AG04450 (cell line): ENCODE results near the gene MATN4. TPM values are rescaled to one million over a fixed set of nuclear protein-coding genes. Genes with fewer than 3 reads are reported as not detected.

Experiments
- CTCF ChIA-PET: fragments of 300-600, 350-600 bp; formaldehyde crosslinking; extraction: SDS; loops from one replicate; lab custom pipeline; 2022; ENCODE audit warnings: antibody characterized with exemption, inconsistent platforms; lab: Charles Lee
- POLR2A ChIA-PET: fragments of 350-600 bp; formaldehyde crosslinking; extraction: SDS; loops from one replicate; lab custom pipeline; 2021; ENCODE audit warnings: antibody characterized with exemption, inconsistent platforms; lab: Yijun Ruan, JAX
- DNase-seq: peaks from one replicate; pipeline ENCODE4 v3.0.0-alpha.2; 2011; ENCODE audit warnings: low read depth, low spot score
- H3K27ac ChIP-seq: one replicate; pipeline ENCODE4 v1.5.1; 2012; ENCODE audit warnings: low read depth, low read length, control low read depth
- H3K27me3 ChIP-seq: one replicate; pipeline ENCODE4 v1.6.0; 2012; ENCODE audit warnings: low read length; ENCODE audit not compliant: control insufficient read depth, insufficient read depth
- H3K4me3 ChIP-seq: 2 replicates; pipeline ENCODE4 v1.5.1; 2011; ENCODE audit warnings: mild to moderate bottlenecking, low read depth, low read length, control low read depth
- H3K9me3 ChIP-seq: 2 replicates; pipeline ENCODE4 v1.5.1; 2012; ENCODE audit warnings: low read length; ENCODE audit not compliant: control insufficient read depth, insufficient read depth
- polyA plus RNA-seq: library from polyadenylated mRNA; depleted of rRNA; stranded (reverse); fragments of >200 nt; gene quantifications from 2 replicates; pipeline ENCODE4 v1.2.3, GENCODE V29; 2011
- TF ChIP-seq, protein P1 (sequence below): IDR thresholded peaks from 2 replicates; pipeline ENCODE4 v1.5.1; 2011; ENCODE audit warnings: low read depth, low read length, control low read depth, inconsistent platforms

Gene MATN4
- polyA plus RNA-seq, 1 experiment = not detected

DNA sequence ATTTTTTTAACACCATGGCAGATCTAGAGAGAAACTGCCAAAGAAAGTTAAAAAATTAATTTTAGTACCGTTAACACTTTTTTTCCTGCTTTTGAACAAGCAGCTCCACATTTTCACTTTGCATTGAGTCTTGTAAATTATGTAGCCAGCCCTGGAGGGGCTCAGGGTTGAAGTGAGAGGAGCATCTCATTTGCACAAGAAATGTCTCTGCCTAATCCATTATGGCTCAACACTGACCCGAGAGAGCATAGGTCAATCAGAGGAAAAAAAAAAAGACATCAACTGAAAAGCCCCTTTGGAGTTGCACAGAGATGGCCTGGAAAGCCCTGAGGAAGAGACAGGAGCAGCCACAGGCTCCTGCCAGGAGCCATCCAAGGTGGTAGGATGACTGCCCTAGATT, 49.4 kb downstream of the MATN4 start:
- H3K4me3 ChIP-seq = no peak overlapping the region
- CTCF ChIA-PET = no interaction called here
- no peaks in the 10 kb centered on the region for H3K9me3 ChIP-seq
- no peak overlapping the region for H3K27ac ChIP-seq
- POLR2A ChIA-PET = no interaction called here
- peaks cover 10% of the 10 kb centered on the region for H3K27me3 ChIP-seq
- TF ChIP-seq, protein P1, sequence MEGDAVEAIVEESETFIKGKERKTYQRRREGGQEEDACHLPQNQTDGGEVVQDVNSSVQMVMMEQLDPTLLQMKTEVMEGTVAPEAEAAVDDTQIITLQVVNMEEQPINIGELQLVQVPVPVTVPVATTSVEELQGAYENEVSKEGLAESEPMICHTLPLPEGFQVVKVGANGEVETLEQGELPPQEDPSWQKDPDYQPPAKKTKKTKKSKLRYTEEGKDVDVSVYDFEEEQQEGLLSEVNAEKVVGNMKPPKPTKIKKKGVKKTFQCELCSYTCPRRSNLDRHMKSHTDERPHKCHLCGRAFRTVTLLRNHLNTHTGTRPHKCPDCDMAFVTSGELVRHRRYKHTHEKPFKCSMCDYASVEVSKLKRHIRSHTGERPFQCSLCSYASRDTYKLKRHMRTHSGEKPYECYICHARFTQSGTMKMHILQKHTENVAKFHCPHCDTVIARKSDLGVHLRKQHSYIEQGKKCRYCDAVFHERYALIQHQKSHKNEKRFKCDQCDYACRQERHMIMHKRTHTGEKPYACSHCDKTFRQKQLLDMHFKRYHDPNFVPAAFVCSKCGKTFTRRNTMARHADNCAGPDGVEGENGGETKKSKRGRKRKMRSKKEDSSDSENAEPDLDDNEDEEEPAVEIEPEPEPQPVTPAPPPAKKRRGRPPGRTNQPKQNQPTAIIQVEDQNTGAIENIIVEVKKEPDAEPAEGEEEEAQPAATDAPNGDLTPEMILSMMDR = no peak
- DNase-seq = no peak

GRCh38 chr20:45258259-45258658, 49.8 kb downstream of the MATN4 start:
- ChIA-PET POLR2A (no interaction called here), CTCF (no interaction called here)
- no peak for DNase-seq
- no peak overlapping the region for H3K4me3 ChIP-seq
- H3K27ac ChIP-seq = no peak overlapping the region
- H3K9me3 ChIP-seq = no peaks in the 10 kb centered on the region
- TF ChIP-seq, protein P1 = no peak
- peaks cover 10% of the 10 kb centered on the region for H3K27me3 ChIP-seq

GRCh38 chr20:45257711-45258110, 50.4 kb downstream of the MATN4 start:
- no peaks in the 10 kb centered on the region for H3K9me3 ChIP-seq
- no peak for DNase-seq
- ChIA-PET POLR2A (no interaction called here), CTCF (interaction anchor here (1.8 kb wide), 1 partner anchor 33 kb away, joined by 8 read pairs; no protein-coding TSS in a partner anchor)
- no peak overlapping the region for H3K4me3 ChIP-seq
- H3K27ac ChIP-seq = no peak overlapping the region
- H3K27me3 ChIP-seq = peaks cover 10% of the 10 kb centered on the region
- TF ChIP-seq, protein P1 = no peak

DNA sequence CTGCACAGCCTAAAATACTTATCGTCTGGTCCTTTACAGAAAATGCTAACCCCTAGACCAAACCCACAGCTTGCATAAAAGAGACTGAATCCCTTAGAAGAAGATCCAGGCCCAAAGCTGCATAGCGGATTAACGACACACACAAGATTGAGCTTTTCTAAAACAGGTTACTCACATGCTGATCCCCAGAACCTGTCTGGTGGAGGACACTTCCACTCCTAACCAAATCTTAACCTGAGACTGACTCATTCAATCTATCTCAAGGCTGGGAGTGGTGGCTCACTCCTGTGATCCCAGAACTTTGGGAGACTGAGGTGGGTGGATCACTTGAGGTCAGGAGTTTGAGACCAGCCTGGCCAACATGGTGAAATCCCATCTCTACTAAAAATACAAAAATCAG, 50.9 kb downstream of the MATN4 start:
- TF ChIP-seq, protein P1 = no peak
- peaks cover 10% of the 10 kb centered on the region for H3K27me3 ChIP-seq
- no peak overlapping the region for H3K4me3 ChIP-seq
- H3K27ac ChIP-seq = no peak overlapping the region
- POLR2A ChIA-PET = no interaction called here
- DNase-seq = no peak
- no peaks in the 10 kb centered on the region for H3K9me3 ChIP-seq
- CTCF ChIA-PET = interaction anchor here (1.8 kb wide), 1 partner anchor 34 kb away, joined by 8 read pairs; no protein-coding TSS in a partner anchor

DNA sequence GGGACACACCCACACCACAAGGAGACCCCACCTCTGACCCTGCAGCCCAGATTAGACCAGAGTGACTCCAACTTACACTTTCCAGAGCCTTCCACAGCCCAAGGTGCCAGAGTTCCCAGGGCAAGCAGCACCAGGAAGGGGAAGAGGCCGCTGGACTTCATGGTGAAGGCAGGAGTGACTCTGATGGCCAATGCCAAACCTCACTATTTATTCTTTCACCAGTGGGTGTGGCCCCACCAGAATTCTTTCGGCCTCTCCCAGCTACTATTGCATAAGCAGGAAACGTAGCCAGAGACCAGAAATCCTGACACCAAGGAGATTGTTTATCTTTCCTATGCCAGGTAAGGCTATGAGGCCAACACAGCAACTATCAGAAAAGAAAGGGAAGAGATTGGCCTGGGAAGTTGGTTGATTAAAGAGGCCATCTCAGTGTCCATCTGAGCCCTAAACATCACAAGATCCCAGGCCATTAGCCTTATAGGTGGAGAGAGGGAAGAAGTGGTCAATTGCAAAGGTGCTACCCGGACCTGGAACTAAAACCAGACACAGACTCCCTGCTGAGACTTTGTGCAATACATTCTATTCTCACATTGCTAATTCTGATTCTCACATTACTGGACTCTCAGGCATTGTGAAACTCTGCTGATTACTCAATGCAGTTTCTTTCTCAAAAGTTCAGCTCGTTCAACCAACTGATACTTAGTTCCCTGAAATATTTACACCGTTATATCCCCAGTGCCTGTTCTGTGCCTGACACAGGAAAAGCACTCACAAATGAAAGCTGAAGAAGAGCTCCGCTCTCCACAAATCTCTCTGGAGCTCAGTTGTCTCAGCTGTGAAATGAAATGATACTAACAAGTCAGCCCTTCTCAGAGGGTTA, 53.5 kb downstream of the MATN4 start, which contains the start of gene SLPI:
Gene SLPI (minus strand): TSS at position 182 of the 880 bp plus-strand sequence. CDS start 21 bp downstream, at position 161.
- no peak within 1 kb of the TSS for H3K27ac ChIP-seq
- no peak within 1 kb of the TSS for H3K4me3 ChIP-seq
- peaks cover 14% of the 10 kb centered on the region for H3K27me3 ChIP-seq
- TF ChIP-seq, protein P1 = no peak
- DNase-seq = no peak
- CTCF ChIA-PET = interaction anchor here (1.0 to 1.5 kb wide), 4 partner anchors 38 to 517 kb away, joined by 3 to 6 read pairs (median 4); no protein-coding TSS in a partner anchor
- no peaks in the 10 kb centered on the region for H3K9me3 ChIP-seq
- POLR2A ChIA-PET = no interaction called here
